SH-SY5Y (cell line): ENCODE data around the gene CAMTA1.

ENCODE experiments used
- GATA2 ChIP-seq: IDR thresholded peaks from 2 replicates; pipeline ENCODE4 v1.6.1; 2011; ENCODE audit warnings: mild to moderate bottlenecking, low read depth, low read length
- GATA3 ChIP-seq: IDR thresholded peaks from 2 replicates; pipeline ENCODE4 v1.6.1; 2011; ENCODE audit warnings: low read depth, mild to moderate bottlenecking, low read length, moderate library complexity

- TF ChIP-seq GATA3, result no peak
- no peak for TF ChIP-seq GATA2
These were observed 3.7 kb downstream of the CAMTA1 start for GRCh38 chr1:6788946-6789345.
